Measurements from ENCODE around the gene CACNB3.

The CACNB3 gene

GRCh38 chr12:48775299-48775698 is 43.0 kb upstream of the CACNB3 start:
- in situ Hi-C loops (cut with MboI; ENCODE audit: low pct_unique_long_range_greater_than_20kb, low sequenced_read_pairs, unreplicated experiment), result no loop called here
- TF ChIP-seq CTCF (IDR thresholded peaks at IDR 0.05; ENCODE audit: extremely low read depth, insufficient read depth, missing control alignments), result no peak
- no peak for DNase-seq (ENCODE audit: low spot score)

- in situ Hi-C loops (cut with MboI; ENCODE audit: low pct_unique_long_range_greater_than_20kb, low sequenced_read_pairs, unreplicated experiment), result no loop called here
- TF ChIP-seq CTCF (IDR thresholded peaks at IDR 0.05; ENCODE audit: extremely low read depth, insufficient read depth, missing control alignments), result no peak
- DNase-seq (ENCODE audit: low spot score), result no peak
These were observed 42.2 kb upstream of the CACNB3 start for GRCh38 chr12:48775991-48776649.

- in situ Hi-C loops (cut with MboI; ENCODE audit: low pct_unique_long_range_greater_than_20kb, low sequenced_read_pairs, unreplicated experiment), result no loop called here
- TF ChIP-seq CTCF (IDR thresholded peaks at IDR 0.05; ENCODE audit: extremely low read depth, insufficient read depth, missing control alignments), result no peak
These were observed 41.3 kb upstream of the CACNB3 start for GRCh38 chr12:48776956-48777355.

GRCh38 chr12:48777501-48778400 is 40.5 kb upstream of the CACNB3 start:
- no peak for TF ChIP-seq CTCF (IDR thresholded peaks at IDR 0.05; ENCODE audit: extremely low read depth, insufficient read depth, missing control alignments)
- no peak for DNase-seq (ENCODE audit: low spot score)
- in situ Hi-C loops (cut with MboI; ENCODE audit: low pct_unique_long_range_greater_than_20kb, low sequenced_read_pairs, unreplicated experiment), result no loop called here

More at GRCh38 chr12:48776956-48777355, 41.3 kb upstream of the CACNB3 start:
- DNase-seq (ENCODE audit: low spot score), result no peak

GRCh38 chr12:48779869-48780268 is 38.4 kb upstream of the CACNB3 start:
- no peak for TF ChIP-seq CTCF (IDR thresholded peaks at IDR 0.05; ENCODE audit: extremely low read depth, insufficient read depth, missing control alignments)
- no peak for DNase-seq (ENCODE audit: low spot score)
- in situ Hi-C loops (cut with MboI; ENCODE audit: low pct_unique_long_range_greater_than_20kb, low sequenced_read_pairs, unreplicated experiment), result no loop called here

- no peak for TF ChIP-seq CTCF (IDR thresholded peaks at IDR 0.05; ENCODE audit: extremely low read depth, insufficient read depth, missing control alignments)
- DNase-seq (ENCODE audit: low spot score), result no peak
- in situ Hi-C loops (cut with MboI; ENCODE audit: low pct_unique_long_range_greater_than_20kb, low sequenced_read_pairs, unreplicated experiment), result no loop called here
These were observed 37.8 kb upstream of the CACNB3 start for GRCh38 chr12:48780381-48781025.
